HepG2 (cell line): Measurements from ENCODE around the gene SPATC1L. TPM values are rescaled to one million over a fixed set of nuclear protein-coding genes. Genes with fewer than 3 reads are reported as not detected.

Source experiments
- ATAC-seq: fragments of 200-7000 bp; cut with Tn5 transposase; 3 replicates; pipeline ENCODE4 v1.9.1; 2020; ENCODE audit warnings: mild to moderate bottlenecking, moderate library complexity
- BruUV-seq: library from RNA; stranded (reverse); fragments of 400-500 nt; replicated peaks from 2 replicates; lab custom pipeline; 2021; lab: Mats Ljungman, UMichigan
- CTCF ChIA-PET: fragments of 300-600 bp; formaldehyde crosslinking; extraction: SDS; loops from one replicate; lab custom pipeline; 2021; ENCODE audit warnings: low total read pairs, inconsistent platforms, low intra/inter-chr PET ratio; lab: Yijun Ruan, JAX
- POLR2A ChIA-PET: fragments of 350-600 bp; sonication (Branson Sonifier 250); formaldehyde crosslinking; loops from one replicate; lab custom pipeline; 2020; ENCODE audit warnings: antibody characterized with exemption, inconsistent platforms; lab: Yijun Ruan, JAX
- DNase-seq: peaks from one replicate; pipeline ENCODE4 v3.0.0-alpha.2; 2015; ENCODE audit warnings: low spot score
- FAIRE-seq: peaks from 3 replicates; lab custom pipeline; 2011; peaks lifted over from hg19 to GRCh38; lab: Jason Lieb, UNC
- H2AFZ ChIP-seq: one replicate; pipeline ENCODE4 v1.6.1; 2011; ENCODE audit warnings: low read length, inconsistent platforms
- H3K27ac ChIP-seq: fragments of 300-600 bp; 3 replicates; pipeline ENCODE4 v1.8.0; 2011; ENCODE audit warnings: mixed run types, mild to moderate bottlenecking, mixed read lengths, low read length, inconsistent platforms; ENCODE audit not compliant: insufficient read depth; ENCODE audit errors: extremely low read length
- H3K27me3 ChIP-seq, 2 experiments: fragments of 200-600 bp in 1 of 2; 2 replicates in 1 of 2; 3 replicates in 1 of 2; pipeline versions ENCODE4 v1.6.0 to v1.8.0; 2011; ENCODE audit warnings: low read length in 2 of 2, mild to moderate bottlenecking in 2 of 2, moderate library complexity in 2 of 2, inconsistent platforms in 1 of 2; ENCODE audit not compliant: insufficient read depth in 2 of 2, control insufficient read depth in 1 of 2
- H3K36me3 ChIP-seq, 2 experiments: fragments of 200-600 bp in 1 of 2; replicated peaks in 1 of 2; 2 replicates in 1 of 2; 3 replicates in 1 of 2; pipeline versions ENCODE4 v1.5.1 to v1.8.0; 2011; ENCODE audit warnings: low read length in 2 of 2, inconsistent platforms in 1 of 2; ENCODE audit not compliant: insufficient read depth in 2 of 2, control insufficient read depth in 1 of 2
- H3K4me1 ChIP-seq: 2 replicates; pipeline ENCODE4 v1.5.1; 2012; ENCODE audit warnings: low read length, inconsistent platforms; ENCODE audit not compliant: insufficient read depth
- H3K4me2 ChIP-seq: 2 replicates; pipeline ENCODE4 v1.6.0; 2011; ENCODE audit warnings: low read depth, low read length, inconsistent platforms
- H3K4me3 ChIP-seq, 3 experiments: fragments of 200-600 bp in 1 of 3; sonication (generic), shearing (Covaris generic) in 1 of 3; replicated peaks in 1 of 3; 2 replicates each; pipeline ENCODE4 v1.5.1; 2011 to 2016; ENCODE audit warnings: low read length in 3 of 3, inconsistent platforms in 2 of 3, low read depth in 2 of 3, mild to moderate bottlenecking in 2 of 3, control low read depth in 1 of 3, mixed read lengths in 1 of 3; ENCODE audit not compliant: insufficient read depth in 1 of 3
- H3K79me2 ChIP-seq: one replicate; pipeline ENCODE4 v1.6.1; 2011; ENCODE audit warnings: low read length, inconsistent platforms; ENCODE audit not compliant: insufficient read depth
- H3K9ac ChIP-seq: 2 replicates; pipeline ENCODE4 v1.6.0; 2011; ENCODE audit warnings: mild to moderate bottlenecking, low read depth, low read length, inconsistent platforms; ENCODE audit not compliant: insufficient read depth
- H3K9me3 ChIP-seq: 2 replicates; pipeline ENCODE4 v1.5.1; 2012; ENCODE audit warnings: mild to moderate bottlenecking, low read length
- H4K20me1 ChIP-seq: 2 replicates; pipeline ENCODE4 v1.6.0; 2011; ENCODE audit warnings: inconsistent platforms, mild to moderate bottlenecking, low read length, moderate library complexity; ENCODE audit not compliant: insufficient read depth
- GLMP ChIP-seq: sonication (generic); formaldehyde crosslinking; IDR thresholded peaks from 2 replicates; pipeline ENCODE4 v1.9.0; 2021; ENCODE audit warnings: missing genetic modification reagents, mild to moderate bottlenecking, borderline replicate concordance
- RBAK ChIP-seq: sonication (generic); formaldehyde crosslinking; IDR thresholded peaks from 2 replicates; pipeline ENCODE4 v1.5.1; 2020; ENCODE audit warnings: mild to moderate bottlenecking, missing genetic modification reagents
- SYNCRIP ChIP-seq: fragments of 200-400 bp; formaldehyde crosslinking; IDR thresholded peaks from 2 replicates; pipeline ENCODE4 v1.6.1; 2018; ENCODE audit warnings: mild to moderate bottlenecking, low read depth, low read length; ENCODE audit not compliant: insufficient read depth
- TGIF2 ChIP-seq: IDR thresholded peaks from 2 replicates; pipeline ENCODE4 v1.6.1; 2016; ENCODE audit warnings: control low read depth, missing compliant biosample characterization
- ZBTB42 ChIP-seq: sonication (generic); formaldehyde crosslinking; IDR thresholded peaks from 2 replicates; pipeline ENCODE4 v1.5.0; 2020; ENCODE audit warnings: mild to moderate bottlenecking, missing genetic modification reagents
- ZFP62 ChIP-seq: sonication (generic); formaldehyde crosslinking; IDR thresholded peaks from 2 replicates; pipeline ENCODE4 v1.4.0; 2020; ENCODE audit warnings: missing genetic modification reagents
- ZNF747 ChIP-seq: sonication (generic); formaldehyde crosslinking; IDR thresholded peaks from 2 replicates; pipeline ENCODE4 v1.8.1; 2023; ENCODE audit warnings: missing genetic modification reagents, mild to moderate bottlenecking, borderline replicate concordance
- ZNF839 ChIP-seq: sonication (generic); formaldehyde crosslinking; IDR thresholded peaks from 2 replicates; pipeline ENCODE4 v1.4.0; 2020; ENCODE audit warnings: missing genetic modification reagents, mild to moderate bottlenecking, borderline replicate concordance
- WGBS: methylation state at CpG from one replicate; pipeline ENCODE4 v1.1.6; 2017; ENCODE audit warnings: low lambda C conversion rate; 5-methylcytosine and 5-hydroxymethylcytosine counted together
- in situ Hi-C: cut with HindIII; loops from 2 replicates; pipeline ENCODE4 v1.10.0; 2017; ENCODE audit warnings: low pct_unique_long_range_greater_than_20kb; ENCODE audit not compliant: extremely low pct_ligation_motif_present
- intact Hi-C: fragments of 100-400 bp; cut with micrococcal nuclease; formaldehyde crosslinking; loops from one replicate; pipeline ENCODE4 v1.10.0; 2022; ENCODE audit not compliant: unreplicated experiment
- polyA plus RNA-seq, 8 experiments: library from polyadenylated mRNA; depleted of rRNA in 3 of 8; stranded (reverse) in 7 of 8; unstranded in 1 of 8; fragments of >200 nt; fragmentation: Illumina TruSeq in 4 of 8; extraction: Trizol in 4 of 8; gene quantifications; 2 replicates each; pipeline versions ENCODE4 v1.2.1 to v1.2.3, GENCODE V29; 2011 to 2016; ENCODE audit warnings: low read depth in 4 of 8, missing spikeins in 1 of 8, mixed read lengths in 1 of 8; ENCODE audit not compliant: insufficient read depth in 1 of 8
- total RNA-seq, 5 experiments: library from RNA; depleted of rRNA; stranded (reverse); fragments of >200 nt; fragmentation: Illumina TruSeq; extraction: Trizol; gene quantifications; 2 replicates each; pipeline ENCODE4 v1.2.3, GENCODE V29; 2016; ENCODE audit warnings: low read depth in 1 of 5
- TF ChIP-seq, protein P1 (sequence below): IDR thresholded peaks from 2 replicates; pipeline ENCODE4 v1.6.1; 2016; ENCODE audit warnings: low read depth, borderline replicate concordance

SPATC1L gene
- total and polyA plus RNA-seq, 2 of the 13 experiments (the other 11 are each of a cell fraction or from before 2014, with no cell fraction given): 1.4 to 3.3 TPM

DNA sequence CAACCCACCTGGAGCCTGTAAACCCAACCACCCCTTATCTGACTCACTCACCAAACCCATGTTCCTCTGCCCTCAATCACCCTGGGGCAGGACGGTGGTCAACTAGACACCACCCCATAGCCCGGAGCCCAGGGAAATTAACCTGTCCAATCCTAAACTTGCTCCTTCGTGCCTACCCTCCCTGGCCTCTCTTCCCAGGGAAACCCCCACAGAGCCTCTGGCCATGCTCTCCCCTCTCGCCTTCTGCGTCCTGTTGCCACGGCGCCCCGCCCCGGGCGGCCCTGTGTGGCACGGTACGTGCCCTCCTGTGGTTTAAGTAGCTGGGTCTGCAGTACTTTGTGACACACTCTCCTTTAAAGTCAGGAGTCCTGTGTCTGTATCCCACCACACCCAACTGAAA, 24.9 kb downstream of the SPATC1L start:
- H3K4me2 ChIP-seq: no peak overlapping the region
- peaks cover 26% of the 10 kb centered on the region for H3K4me1 ChIP-seq
- ATAC-seq (no peak), FAIRE-seq (no peak), DNase-seq (no peak)
- BruUV-seq: no TSS peak
- no peak overlapping the region for H3K4me3 ChIP-seq
- intact Hi-C loops (loop anchor here (5.0 kb wide), 1 partner anchor 68 kb away; the partner anchor contains the start of gene LSS), in situ Hi-C loops (no loop called here)
- H3K9me3 ChIP-seq: no peaks in the 10 kb centered on the region
- peaks cover 11% of the 10 kb centered on the region for H3K79me2 ChIP-seq
- no peaks in the 10 kb centered on the region for H3K36me3 ChIP-seq
- no peak overlapping the region for H3K9ac ChIP-seq
- no peaks in the 10 kb centered on the region for H4K20me1 ChIP-seq
- no peak overlapping the region for H3K27ac ChIP-seq
- no peak overlapping the region for H2AFZ ChIP-seq
- CTCF ChIA-PET: no interaction called here
- POLR2A ChIA-PET: no interaction called here
- no peak for TF ChIP-seq ZNF839 (CRISPR knock-in tag)
- TF ChIP-seq TGIF2 (CRISPR knock-in tag): no peak
- no peak for TF ChIP-seq RBAK (CRISPR knock-in tag)
- no peak for TF ChIP-seq ZNF747 (CRISPR knock-in tag)
- TF ChIP-seq ZFP62 (CRISPR knock-in tag): no peak
- no peak for TF ChIP-seq SYNCRIP
- TF ChIP-seq GLMP: no peak
- TF ChIP-seq ZBTB42: no peak
- TF ChIP-seq, protein P1, sequence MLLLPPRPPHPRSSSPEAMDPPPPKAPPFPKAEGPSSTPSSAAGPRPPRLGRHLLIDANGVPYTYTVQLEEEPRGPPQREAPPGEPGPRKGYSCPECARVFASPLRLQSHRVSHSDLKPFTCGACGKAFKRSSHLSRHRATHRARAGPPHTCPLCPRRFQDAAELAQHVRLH (CRISPR knock-in tag): no peak
- TF ChIP-seq, all 625 proteins: peak for 0
- H3K27me3 ChIP-seq: no peaks in the 10 kb centered on the region; a peak in 1 of 5 replicates
- 89% methylated on average over 12 of the region's 12 CpGs for WGBS
